Stimulated activated CD8-positive, alpha-beta memory T cell treated with anti-CD3 and anti-CD28 coated beads, Interleukin-7, amount 100 ng/mL, for 24 hours (primary cell): Measurements from ENCODE around the gene ARHGEF26.

Experiments used
- DNase-seq: peaks from one replicate; pipeline ENCODE4 v3.0.0-alpha.2; 2020; ENCODE audit warnings: low read depth

The ARHGEF26 gene

GRCh38 chr3:154119951-154120350, 1.2 kb upstream of the ARHGEF26 start:
- DNase-seq = no peak

GRCh38 chr3:154121701-154122551, 736 bp downstream of the ARHGEF26 start:
- no peak for DNase-seq

GRCh38 chr3:154122552-154122911, 1.3 kb downstream of the ARHGEF26 start:
- no peak for DNase-seq

GRCh38 chr3:154122912-154123559, 1.8 kb downstream of the ARHGEF26 start:
- DNase-seq = no peak

GRCh38 chr3:154123906-154124305, 2.7 kb downstream of the ARHGEF26 start:
- no peak for DNase-seq

- DNase-seq = no peak
These were observed 4.3 kb downstream of the ARHGEF26 start for GRCh38 chr3:154125378-154126030.

GRCh38 chr3:154126651-154127050, 5.5 kb downstream of the ARHGEF26 start:
- no peak for DNase-seq

- DNase-seq = no peak
These were observed 8.4 kb downstream of the ARHGEF26 start for GRCh38 chr3:154129625-154130024.

- DNase-seq = no peak
These were observed 9.3 kb downstream of the ARHGEF26 start for GRCh38 chr3:154130540-154130939.

- DNase-seq = no peak
These were observed 10.6 kb downstream of the ARHGEF26 start for GRCh38 chr3:154131830-154132229.

GRCh38 chr3:154132777-154133375, 11.7 kb downstream of the ARHGEF26 start:
- DNase-seq = no peak

- no peak for DNase-seq
These were observed 14.5 kb downstream of the ARHGEF26 start for GRCh38 chr3:154135511-154136173.

GRCh38 chr3:154137036-154137435, 15.8 kb downstream of the ARHGEF26 start:
- DNase-seq = no peak

- no peak for DNase-seq
These were observed 18.8 kb downstream of the ARHGEF26 start for GRCh38 chr3:154139996-154140436.

GRCh38 chr3:154142608-154143007, 21.4 kb downstream of the ARHGEF26 start:
- no peak for DNase-seq

- no peak for DNase-seq
These were observed 22.7 kb downstream of the ARHGEF26 start for GRCh38 chr3:154143873-154144272.

GRCh38 chr3:154144825-154145465, 23.8 kb downstream of the ARHGEF26 start:
- DNase-seq = no peak

GRCh38 chr3:154148541-154148940, 27.4 kb downstream of the ARHGEF26 start:
- DNase-seq = no peak

GRCh38 chr3:154149286-154149685, 28.1 kb downstream of the ARHGEF26 start:
- DNase-seq = no peak

GRCh38 chr3:154151969-154152368, 30.8 kb downstream of the ARHGEF26 start:
- no peak for DNase-seq

GRCh38 chr3:154152741-154153140, 31.6 kb downstream of the ARHGEF26 start:
- DNase-seq = no peak
